ENCODE results near the gene IL16.
A peak's percentile ranks its signal among the peaks of the same experiment; 100 is the strongest.

IL16 gene

GRCh38 chr15:81256916-81257315 lies 60.2 kb downstream of the IL16 start:
- no peak for DNase-seq (ENCODE audit: low read depth)

DNA sequence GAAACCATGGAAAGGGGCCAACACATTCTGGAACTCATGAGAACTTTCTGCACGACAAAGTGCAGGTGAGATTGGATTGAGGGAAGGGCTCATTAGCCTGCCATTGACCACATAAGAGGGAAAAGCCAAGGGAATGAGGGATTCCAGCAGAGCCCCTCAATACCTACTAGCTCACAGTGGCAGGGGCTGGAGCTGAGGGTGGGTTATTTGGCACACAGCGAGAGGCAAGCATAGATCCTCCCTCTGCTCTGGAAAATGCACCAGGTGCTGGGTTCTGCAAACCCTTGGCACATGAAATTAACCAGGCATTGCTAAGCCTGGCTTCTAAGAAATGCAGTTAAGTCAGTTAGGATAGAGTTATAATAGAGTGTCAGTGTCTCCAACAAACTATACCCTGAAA lies 60.8 kb downstream of the IL16 start:
- no peak for DNase-seq (ENCODE audit: low read depth)

DNA sequence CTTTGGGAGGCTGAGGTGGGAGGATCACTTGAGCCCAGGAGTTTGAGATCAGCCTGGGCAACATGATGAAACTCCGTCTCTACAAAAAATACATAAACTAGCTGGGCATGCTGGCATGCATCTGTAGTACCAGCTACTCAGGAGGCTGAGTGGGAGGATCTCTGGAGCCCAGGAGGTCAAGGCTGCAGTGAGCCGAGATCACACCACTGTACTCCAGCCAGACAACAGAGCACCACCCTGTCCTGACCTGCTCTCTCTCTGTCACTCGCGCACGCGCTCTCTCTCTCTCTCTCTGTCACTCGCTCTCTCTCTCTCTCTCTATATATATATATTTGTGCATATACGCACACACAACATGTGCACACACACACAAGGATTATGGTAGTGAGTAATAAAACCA lies 61.8 kb downstream of the IL16 start:
- no peak for DNase-seq (ENCODE audit: low read depth)

DNA sequence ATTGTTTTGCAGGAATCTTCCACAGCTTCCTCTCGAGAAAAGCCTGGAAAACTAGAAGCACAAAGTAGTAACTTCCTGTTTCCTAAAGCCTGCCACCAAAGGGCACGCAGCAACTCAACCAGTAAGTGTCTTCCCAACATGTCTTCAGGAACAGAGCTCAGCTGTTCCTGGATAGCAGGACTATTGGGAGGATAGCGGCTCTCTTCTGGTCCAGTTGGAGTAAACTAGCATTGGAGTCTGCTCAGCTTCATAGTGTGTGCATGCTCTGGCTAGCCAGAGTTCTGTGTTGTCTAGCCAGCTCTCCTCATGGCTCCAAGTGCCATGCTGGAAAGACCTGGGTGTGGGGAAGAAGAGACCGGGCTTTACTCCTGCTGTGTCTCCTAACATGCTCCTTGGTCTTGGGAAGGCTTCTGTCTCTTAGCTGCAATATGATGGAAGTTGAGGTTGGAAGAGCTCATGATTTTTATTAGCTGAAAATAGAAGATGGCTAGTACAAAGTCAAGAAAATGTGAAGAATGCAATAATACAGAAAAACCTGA lies 63.1 kb downstream of the IL16 start:
- DNase-seq (ENCODE audit: low read depth) = no peak

DNA sequence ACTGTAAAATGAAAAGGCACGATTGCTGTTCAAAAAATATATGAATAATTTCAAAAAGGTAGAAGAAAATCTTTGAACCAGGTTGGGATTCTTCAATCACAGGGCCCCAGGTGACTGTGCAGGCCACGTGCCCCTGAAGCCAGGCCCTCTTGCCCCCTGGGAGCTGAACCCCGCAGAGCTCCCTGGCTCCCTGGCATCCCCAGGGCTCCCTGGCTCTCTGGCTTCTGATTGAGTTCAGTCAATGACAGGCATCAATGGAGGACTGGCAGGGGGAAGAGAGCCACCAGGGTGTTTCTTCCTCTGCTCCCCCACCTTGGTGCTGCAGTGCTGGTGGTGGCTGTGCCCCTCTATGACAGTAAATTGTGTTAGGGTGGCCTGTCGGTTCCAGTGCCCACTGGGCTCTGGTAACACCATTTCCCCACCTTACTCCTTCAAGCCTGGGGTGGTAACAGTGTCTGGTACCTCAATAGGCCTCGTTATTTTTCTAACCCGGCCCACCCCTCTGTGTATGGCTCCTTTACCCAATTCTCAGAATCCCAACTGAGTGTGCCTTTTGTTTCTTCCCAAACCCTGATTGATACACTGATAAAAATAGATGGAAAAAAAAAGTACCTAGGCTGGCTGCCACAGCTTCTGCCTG lies 64.6 kb downstream of the IL16 start:
- DNase-seq (ENCODE audit: low read depth) = no peak

GRCh38 chr15:81263477-81263876 lies 66.8 kb downstream of the IL16 start:
- DNase-seq (ENCODE audit: low read depth) = no peak

GRCh38 chr15:81264072-81264857 lies 67.6 kb downstream of the IL16 start:
- DNase-seq (ENCODE audit: low read depth) = no peak

- DNase-seq (ENCODE audit: low read depth) = no peak
Observed at GRCh38 chr15:81265256-81265943, 68.7 kb downstream of the IL16 start.

DNA sequence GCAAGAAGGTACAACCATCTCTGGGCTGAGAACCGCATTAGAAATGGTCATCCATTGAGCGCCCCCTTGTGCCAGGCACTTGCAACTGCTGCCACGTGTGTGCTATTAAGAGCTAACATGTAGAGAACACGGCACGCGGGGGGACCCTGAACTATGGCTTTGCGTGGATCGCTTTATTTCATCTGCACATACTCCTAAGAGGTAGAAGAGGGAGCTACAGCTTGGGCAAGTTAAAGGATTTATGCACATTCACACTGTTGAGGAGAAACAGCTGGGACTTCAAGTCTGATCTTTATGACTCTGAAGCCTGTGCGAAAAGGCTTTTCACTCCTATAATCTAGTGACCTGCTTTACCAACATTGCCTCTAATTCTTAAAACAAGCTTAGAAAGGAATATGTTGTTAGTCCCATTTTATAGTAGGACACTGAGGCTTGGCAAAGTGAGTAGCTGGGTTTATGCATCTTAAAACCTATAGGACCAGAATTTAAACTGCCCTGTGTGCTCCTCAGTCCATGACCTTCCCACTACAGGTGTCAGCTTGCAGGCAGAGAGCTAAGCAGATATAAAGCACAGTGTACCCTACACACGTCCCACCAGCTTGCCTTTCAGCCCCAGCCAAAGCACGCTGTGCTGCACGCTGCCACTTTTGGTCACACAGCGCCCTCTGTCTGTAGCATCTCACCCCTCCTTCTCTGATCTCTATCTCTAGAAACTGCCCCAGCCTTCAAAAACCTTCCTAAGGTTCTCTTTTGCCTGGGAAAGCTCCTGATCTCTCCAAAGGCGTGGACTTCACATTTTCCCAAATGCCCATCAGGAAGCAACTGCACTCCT lies 69.5 kb downstream of the IL16 start:
- DNase-seq (ENCODE audit: low read depth) = peak; percentile 85

DNA sequence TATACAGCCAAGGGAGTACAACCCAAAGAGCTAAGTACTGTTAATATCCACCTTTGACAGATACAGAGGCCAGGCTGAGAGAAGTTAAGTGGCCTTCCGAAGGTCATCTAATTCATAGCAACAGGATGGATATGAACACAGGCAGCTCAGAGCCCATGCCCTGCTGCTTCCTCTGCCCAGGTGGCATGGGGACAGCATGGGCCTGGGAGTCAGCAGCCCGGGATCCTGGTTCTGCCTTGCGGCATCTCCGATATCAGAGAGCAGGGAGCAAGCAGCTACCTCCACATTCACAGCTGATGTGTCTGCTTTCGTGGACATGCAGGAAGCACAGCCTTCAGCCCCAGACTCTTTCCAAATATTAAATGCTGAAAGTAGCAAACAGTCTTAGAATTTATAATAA lies 71.7 kb downstream of the IL16 start:
- DNase-seq (ENCODE audit: low read depth) = no peak

DNA sequence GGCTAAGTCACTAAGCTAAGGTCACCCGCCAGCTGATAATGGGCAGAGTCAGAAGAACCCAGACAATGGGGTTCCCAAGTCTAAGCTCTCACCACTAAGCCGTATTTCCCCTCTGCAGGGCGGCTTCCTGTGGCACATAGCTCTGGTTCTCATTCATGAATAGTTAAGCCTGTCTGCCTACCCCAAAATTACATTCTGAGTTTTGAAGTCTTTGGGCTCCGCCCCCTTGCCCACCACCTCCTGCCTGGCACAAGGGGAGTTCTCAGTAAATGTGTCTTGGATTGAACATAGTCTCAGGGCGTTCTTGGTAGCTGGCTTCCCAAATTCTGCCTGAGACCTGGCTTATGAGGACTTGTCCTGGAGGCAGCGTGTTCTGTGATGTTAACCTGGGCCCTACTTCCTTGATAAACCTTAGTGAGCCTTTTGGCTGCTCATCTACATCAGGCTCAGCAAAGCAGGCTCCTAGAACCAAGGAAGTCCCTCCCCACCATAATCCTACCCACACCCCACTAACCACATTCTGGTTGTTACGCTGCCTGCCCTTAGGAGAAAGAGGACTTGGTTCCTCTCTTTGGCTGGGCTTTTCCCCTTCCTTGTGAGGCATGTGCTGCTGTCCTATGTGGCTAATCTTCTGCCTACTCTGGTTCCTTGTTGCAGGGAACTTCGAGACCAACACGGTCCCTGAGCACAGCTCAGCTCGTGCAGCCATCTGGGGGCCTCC lies 72.4 kb downstream of the IL16 start:
- peak; percentile 74 for DNase-seq (ENCODE audit: low read depth)

DNA sequence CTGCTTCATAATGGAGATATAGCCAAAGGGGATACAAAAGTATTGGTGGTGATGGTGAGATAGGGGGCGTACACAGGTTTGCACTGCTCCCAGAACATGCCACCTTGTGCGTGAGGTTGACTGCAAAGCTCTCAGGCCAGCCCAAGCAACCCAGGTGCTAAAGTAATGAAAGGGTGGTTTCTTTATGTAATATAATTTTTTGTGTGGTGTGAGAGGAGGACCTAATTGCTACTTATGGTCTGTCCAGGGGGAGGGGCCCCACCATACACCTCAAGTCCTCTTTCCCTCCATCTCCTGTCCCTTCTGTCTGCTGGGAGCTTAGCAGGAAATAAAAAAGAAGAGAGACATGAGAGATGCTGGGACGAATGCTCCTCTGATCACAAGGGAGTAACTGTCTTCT lies 73.5 kb downstream of the IL16 start:
- DNase-seq (ENCODE audit: low read depth) = no peak

- DNase-seq (ENCODE audit: low read depth) = no peak
Observed at GRCh38 chr15:81270781-81271491, 74.3 kb downstream of the IL16 start.

- no peak for DNase-seq (ENCODE audit: low read depth)
Observed at GRCh38 chr15:81271761-81272644, 75.3 kb downstream of the IL16 start.

DNA sequence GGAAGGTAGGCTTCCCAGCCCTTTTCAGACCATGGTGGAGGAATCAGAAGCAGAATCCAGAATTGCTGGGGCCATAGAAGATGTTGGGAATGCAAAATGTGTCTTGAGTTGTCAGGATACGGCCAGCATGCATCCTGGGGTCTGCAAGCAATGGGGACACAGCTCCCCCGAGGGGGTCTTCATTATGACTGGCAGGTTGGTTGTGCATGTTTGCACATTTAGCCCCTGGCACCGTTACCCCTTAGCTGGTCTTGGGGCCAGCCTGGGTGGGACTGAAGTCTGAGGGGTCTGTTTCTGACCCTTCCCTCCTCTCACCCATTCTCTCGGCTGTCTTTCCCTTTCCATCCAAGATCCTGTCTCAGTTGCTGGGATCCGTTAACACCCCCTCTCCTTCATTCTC lies 76.5 kb downstream of the IL16 start:
- DNase-seq (ENCODE audit: low read depth) = no peak

GRCh38 chr15:81273855-81274254 lies 77.2 kb downstream of the IL16 start:
- DNase-seq (ENCODE audit: low read depth) = no peak

DNA sequence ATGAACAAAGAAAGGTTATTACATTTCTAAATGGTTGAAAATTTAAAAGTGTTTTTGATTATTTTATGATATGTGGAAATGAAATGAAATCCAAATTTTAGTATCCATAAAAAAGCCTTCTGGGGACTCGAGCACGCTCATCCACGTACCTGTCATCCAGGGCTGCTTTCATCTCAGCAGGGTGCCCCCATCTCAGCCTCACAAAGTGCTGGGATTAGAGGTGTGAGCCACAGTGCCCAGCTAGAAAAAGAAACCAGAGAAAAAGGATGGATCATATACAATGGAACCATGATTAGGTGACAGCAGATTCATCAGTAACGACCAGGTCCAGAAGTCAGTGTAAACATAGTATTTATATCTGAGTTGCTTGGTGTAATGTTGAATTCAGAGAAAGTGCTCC lies 77.6 kb downstream of the IL16 start:
- DNase-seq (ENCODE audit: low read depth) = no peak

DNA sequence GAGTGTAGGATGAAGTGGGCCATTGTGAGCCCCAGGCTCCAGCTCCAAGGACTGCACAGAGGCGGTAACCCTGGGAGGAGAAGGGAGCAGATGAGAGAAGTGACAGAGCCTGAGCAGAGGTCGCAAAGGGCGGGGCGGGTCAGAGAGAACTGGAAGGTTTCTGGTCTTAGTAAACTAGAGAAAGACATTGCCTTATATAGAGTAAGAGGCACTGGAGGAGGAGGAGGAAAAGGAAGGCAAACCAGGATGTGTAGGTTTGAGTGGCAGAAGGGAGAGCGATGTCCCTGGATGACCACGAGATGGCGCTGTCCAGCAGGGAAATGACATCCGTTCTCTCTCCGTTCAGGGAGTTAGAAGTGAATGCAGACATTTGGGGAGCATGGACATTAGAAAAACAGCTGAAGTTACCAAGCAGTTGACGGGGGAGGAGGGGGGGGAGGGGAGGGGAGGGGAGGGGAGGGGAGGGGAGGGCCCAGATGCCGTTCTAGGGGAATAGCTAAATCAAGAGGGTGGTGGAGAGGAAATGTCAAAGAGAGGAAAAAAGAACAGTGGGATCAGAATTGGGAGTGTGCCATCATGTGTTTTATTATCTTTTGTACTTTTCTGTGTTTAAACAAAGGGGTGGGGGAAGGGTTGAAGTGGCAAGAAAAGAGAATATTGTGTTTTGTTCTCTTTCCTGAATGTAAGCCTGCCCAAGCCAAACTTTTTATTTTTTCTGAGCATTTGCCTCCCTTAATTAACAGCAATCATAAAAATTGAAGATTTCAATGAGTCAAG lies 78.4 kb downstream of the IL16 start:
- peak; percentile 78 for DNase-seq (ENCODE audit: low read depth)
